ENCODE measurements around the gene LRMDA.

DNA sequence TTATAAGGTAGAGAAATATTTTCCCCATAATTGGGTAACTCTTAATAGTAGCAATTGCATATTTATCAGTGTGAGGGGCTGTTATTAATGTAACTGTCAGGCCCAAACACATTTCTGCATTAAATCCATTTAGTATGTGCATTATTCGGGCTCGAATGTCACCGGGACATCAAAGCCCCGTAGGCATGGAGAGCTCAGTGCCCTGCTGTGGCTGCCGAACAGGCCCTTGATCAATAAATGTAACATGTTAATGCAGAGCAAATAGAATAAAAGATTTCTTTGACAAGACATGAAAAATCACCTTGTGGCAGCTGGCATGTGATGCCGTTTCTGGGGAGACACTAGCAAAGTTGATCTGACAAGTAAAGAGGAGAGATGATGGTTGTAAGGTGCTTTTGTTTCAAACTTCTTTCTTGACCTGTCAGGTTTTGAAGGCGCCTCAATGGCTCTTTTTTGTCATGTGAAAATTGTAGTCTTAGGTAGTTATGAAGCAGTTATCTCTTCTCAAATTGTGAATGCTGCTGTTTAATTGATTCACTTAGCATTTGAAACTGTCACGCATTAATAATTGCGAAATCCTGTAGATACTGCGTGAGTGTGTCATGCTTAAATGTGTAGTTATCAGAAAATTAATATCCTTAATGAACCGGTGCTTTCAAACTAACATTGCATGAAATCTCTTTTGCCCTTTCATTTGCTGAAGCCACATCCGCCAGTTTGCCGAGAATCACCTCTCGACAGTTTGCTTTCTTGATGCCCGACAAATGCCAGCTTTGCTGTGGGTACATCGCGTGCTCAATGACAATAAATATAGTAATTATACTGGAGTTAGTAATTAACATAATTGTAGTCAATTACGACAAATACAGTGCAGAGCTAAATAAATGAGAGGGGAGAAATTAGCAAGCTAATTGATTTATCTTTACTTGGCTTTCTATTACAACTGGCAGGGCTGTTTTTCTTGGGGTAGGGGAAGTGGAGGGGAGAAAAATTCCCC, 19.5 kb downstream of the LRMDA start:
- TF ChIP-seq, protein P1, sequence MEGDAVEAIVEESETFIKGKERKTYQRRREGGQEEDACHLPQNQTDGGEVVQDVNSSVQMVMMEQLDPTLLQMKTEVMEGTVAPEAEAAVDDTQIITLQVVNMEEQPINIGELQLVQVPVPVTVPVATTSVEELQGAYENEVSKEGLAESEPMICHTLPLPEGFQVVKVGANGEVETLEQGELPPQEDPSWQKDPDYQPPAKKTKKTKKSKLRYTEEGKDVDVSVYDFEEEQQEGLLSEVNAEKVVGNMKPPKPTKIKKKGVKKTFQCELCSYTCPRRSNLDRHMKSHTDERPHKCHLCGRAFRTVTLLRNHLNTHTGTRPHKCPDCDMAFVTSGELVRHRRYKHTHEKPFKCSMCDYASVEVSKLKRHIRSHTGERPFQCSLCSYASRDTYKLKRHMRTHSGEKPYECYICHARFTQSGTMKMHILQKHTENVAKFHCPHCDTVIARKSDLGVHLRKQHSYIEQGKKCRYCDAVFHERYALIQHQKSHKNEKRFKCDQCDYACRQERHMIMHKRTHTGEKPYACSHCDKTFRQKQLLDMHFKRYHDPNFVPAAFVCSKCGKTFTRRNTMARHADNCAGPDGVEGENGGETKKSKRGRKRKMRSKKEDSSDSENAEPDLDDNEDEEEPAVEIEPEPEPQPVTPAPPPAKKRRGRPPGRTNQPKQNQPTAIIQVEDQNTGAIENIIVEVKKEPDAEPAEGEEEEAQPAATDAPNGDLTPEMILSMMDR (IDR thresholded peaks at IDR 0.05; ENCODE audit: borderline replicate concordance, extremely low read depth, low read length, poor library complexity, severe bottlenecking), result no peak
- no peak for TF ChIP-seq EZH2 (IDR thresholded peaks at IDR 0.05; ENCODE audit: borderline replicate concordance, low read depth, low read length, severe bottlenecking)

Measured in DND-41 (cell line).